Hematopoietic multipotent progenitor cell treated with erythropoietin and hydrocortisone succinate and interleukin-3 and kit ligand, for 6 days (in vitro differentiated cells): ENCODE results near the gene TDG.
A peak's percentile ranks its signal among the peaks of the same experiment; 100 is the strongest.
"Not testable (repeated sequence)": the region's sequence is repeated elsewhere in the genome, so short reads cannot be mapped to it uniquely, and the experiment has no call there.

Experiments used
- DNase-seq: peaks from one replicate; pipeline ENCODE4 v3.0.0-alpha.2; 2015

The TDG gene

GRCh38 chr12:103960616-103961227 lies 5.0 kb upstream of the TDG start:
- peak; percentile 38 for DNase-seq

GRCh38 chr12:103962493-103962892 lies 3.2 kb upstream of the TDG start:
- DNase-seq: no peak

GRCh38 chr12:103964805-103965204 lies 867 bp upstream of the TDG start:
- DNase-seq: no peak

- no peak for DNase-seq
These were observed 450 bp upstream of the TDG start for GRCh38 chr12:103965255-103965589.

- DNase-seq: no peak
These were observed 1.1 kb downstream of the TDG start for GRCh38 chr12:103966736-103967135.

- no peak for DNase-seq
These were observed 3.7 kb downstream of the TDG start for GRCh38 chr12:103969391-103969790.

GRCh38 chr12:103973909-103974308 lies 8.2 kb downstream of the TDG start:
- no peak for DNase-seq

- DNase-seq: peak; percentile 59
These were observed 9.7 kb downstream of the TDG start for GRCh38 chr12:103975368-103975767.

- no peak for DNase-seq
These were observed 12.8 kb downstream of the TDG start for GRCh38 chr12:103978384-103978982.

GRCh38 chr12:103986829-103987228 lies 21.2 kb downstream of the TDG start:
- DNase-seq: no peak

GRCh38 chr12:103994235-103994634 lies 28.6 kb downstream of the TDG start:
- no peak for DNase-seq

- no peak for DNase-seq
These were observed 30.9 kb downstream of the TDG start for GRCh38 chr12:103996595-103996994.

- no peak for DNase-seq
These were observed 31.7 kb downstream of the TDG start for GRCh38 chr12:103997286-103997900.

- no peak for DNase-seq
These were observed 33.3 kb downstream of the TDG start for GRCh38 chr12:103998976-103999375.

GRCh38 chr12:104000807-104001434 lies 35.2 kb downstream of the TDG start:
- DNase-seq: no peak

- DNase-seq: no peak
These were observed 37.0 kb downstream of the TDG start for GRCh38 chr12:104002686-104003085.

- DNase-seq: no peak
These were observed 37.9 kb downstream of the TDG start for GRCh38 chr12:104003596-104003995.

- no peak for DNase-seq
These were observed 41.3 kb downstream of the TDG start for GRCh38 chr12:104006929-104007328.

- DNase-seq: no peak
These were observed 44.4 kb downstream of the TDG start for GRCh38 chr12:104010121-104010520.

- DNase-seq: no peak
These were observed 45.0 kb downstream of the TDG start for GRCh38 chr12:104010606-104011169.

GRCh38 chr12:104011253-104011652 lies 45.6 kb downstream of the TDG start:
- DNase-seq: no peak

GRCh38 chr12:104012331-104012730 lies 46.7 kb downstream of the TDG start:
- no peak for DNase-seq

GRCh38 chr12:104021862-104022261 lies 56.2 kb downstream of the TDG start:
- not testable (repeated sequence) for DNase-seq

GRCh38 chr12:104022786-104023185 lies 57.1 kb downstream of the TDG start:
- DNase-seq: no peak
